ENCODE data around the gene LCORL. TPM values are rescaled to one million over a fixed set of nuclear protein-coding genes. Genes with fewer than 3 reads are reported as not detected.

Gene LCORL
- total RNA-seq, 2 donors from 2014 or later: 12.9 to 14.9 TPM

DNA sequence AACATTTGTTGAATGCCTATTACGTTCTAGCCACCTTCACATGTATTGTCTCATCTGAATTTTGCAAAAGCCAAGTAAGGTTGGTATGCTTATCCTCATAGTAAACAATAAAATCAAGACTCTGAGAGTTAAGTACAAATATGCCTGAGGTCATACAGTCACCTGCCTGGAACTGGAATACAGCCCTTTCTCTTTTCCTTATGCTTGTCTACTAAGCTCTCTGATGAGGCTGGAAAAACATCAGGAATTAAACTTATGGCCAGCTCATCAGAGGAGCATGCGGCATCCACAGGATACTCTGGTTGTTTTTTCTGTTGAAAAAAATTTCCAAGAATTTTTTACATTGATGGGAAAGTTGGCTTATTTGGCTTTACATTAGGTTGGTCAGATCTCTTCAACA is 175.3 kb downstream of the LCORL start:
- ATAC-seq: no peak
- H3K9me3 Mint-ChIP-seq: no peaks in the 10 kb centered on the region
- DNase-seq (ENCODE audit: low spot score): no peak
- no peak overlapping the region for H3K27ac Mint-ChIP-seq
- no peaks in the 10 kb centered on the region for H3K27me3 Mint-ChIP-seq
- no peaks in the 10 kb centered on the region for H3K36me3 Mint-ChIP-seq
- no peak overlapping the region for H3K4me3 Mint-ChIP-seq
- H3K4me1 Mint-ChIP-seq (ENCODE audit: low read depth in 2 of 2): no peaks in the 10 kb centered on the region

DNA sequence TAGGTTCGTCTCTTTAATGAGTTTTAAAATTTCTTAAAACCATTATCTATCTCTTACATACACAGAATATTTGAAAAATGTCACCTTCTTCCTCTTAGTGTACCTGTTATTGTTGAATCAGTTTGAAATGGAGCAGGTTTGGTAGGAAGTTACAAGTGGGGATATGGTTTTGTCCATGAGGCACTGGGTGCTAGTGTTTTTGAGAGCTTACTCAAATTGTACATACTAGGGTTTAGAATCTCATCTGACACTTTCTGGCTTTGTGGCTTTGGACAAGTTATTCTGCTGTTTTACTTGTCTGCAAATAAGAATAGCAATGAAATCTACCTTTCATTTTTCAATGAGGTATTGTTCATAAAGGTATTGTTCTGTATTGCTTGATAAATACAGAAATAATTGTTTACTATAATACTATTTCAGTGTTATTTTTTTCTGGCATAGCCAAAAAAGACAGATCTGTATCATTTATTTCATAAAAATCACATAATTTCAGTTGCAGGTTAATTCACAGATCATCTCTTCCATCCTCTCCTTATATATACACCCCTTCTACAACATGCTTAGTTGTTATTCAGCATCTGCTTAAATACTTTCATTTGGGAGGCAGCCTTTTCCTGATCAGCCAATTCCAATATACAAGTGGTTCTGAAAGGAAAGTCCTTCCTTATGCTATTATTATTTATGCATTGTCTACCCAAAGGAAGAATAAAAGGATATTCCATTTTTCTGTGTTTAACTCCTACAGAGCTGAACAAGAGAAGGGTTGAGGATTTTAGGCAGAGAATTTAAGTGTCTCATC is 197.5 kb downstream of the LCORL start:
- H3K27me3 Mint-ChIP-seq: no peaks in the 10 kb centered on the region
- DNase-seq (ENCODE audit: low spot score) (no peak), ATAC-seq (no peak)
- H3K36me3 Mint-ChIP-seq: peaks cover 8% of the 10 kb centered on the region
- H3K9me3 Mint-ChIP-seq: no peaks in the 10 kb centered on the region
- H3K4me1 Mint-ChIP-seq (ENCODE audit: low read depth in 2 of 2): peaks cover 8 to 9% of the 10 kb centered on the region in 2 donors
- no peak overlapping the region for H3K4me3 Mint-ChIP-seq
- peak overlapping the region in 1 of 2 donors; percentile 49 for H3K27ac Mint-ChIP-seq

DNA sequence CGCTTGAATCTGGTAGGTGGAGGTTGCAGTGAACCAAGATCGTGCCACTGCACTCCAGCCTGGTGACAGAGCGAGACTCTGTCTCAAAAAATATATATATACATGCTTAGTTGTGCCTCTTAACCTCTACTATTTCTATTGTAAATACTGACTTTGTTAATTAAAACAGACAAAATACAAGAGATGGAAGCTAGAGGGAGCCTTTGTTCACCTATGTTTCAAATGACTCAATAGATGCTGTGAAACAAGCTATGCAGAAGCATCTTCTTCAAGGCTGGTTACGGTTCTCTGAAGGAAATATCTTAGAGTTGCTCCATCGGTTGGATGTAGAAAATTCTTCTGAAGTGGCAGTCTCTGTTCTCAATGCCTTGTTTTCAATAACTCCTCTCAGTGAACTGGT is 204.5 kb downstream of the LCORL start:
- ATAC-seq: peak in 1 of 2 donors; percentile 57
- Mint-ChIP-seq H3K4me1 (ENCODE audit: low read depth in 2 of 2) (peaks cover 4 to 8% of the 10 kb centered on the region in 2 donors), H3K27ac (no peak overlapping the region), H3K27me3 (no peaks in the 10 kb centered on the region), H3K9me3 (no peaks in the 10 kb centered on the region), H3K36me3 (peaks cover 3% of the 10 kb centered on the region), H3K4me3 (no peak overlapping the region)
- no peak for DNase-seq (ENCODE audit: low spot score)

DNA sequence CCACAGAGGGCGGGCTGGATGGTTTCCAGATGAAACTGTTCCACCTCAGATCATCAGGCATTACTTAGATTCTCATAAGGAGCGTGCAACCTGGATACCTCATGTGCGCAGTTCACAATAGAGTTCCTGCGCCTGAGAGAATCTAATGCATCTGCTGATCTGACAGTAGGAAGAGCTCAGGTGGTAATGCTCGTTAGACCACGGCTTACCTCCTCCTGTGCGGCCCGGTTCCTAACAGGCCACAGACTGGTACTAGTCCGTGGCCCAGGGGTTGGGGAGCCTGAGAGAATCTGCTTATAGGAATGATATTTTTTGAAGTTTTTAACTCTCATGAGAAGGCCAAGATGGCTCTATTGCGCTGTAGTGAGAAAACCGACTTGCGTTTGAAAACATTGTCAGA is 205.4 kb downstream of the LCORL start:
- Mint-ChIP-seq H3K27me3 (no peaks in the 10 kb centered on the region), H3K9me3 (no peaks in the 10 kb centered on the region), H3K4me3 (no peak overlapping the region), H3K36me3 (peaks cover 10% of the 10 kb centered on the region), H3K4me1 (ENCODE audit: low read depth in 2 of 2) (peaks cover 8 to 11% of the 10 kb centered on the region in 2 donors), H3K27ac (no peak overlapping the region)
- ATAC-seq (no peak), DNase-seq (ENCODE audit: low spot score) (no peak)

DNA sequence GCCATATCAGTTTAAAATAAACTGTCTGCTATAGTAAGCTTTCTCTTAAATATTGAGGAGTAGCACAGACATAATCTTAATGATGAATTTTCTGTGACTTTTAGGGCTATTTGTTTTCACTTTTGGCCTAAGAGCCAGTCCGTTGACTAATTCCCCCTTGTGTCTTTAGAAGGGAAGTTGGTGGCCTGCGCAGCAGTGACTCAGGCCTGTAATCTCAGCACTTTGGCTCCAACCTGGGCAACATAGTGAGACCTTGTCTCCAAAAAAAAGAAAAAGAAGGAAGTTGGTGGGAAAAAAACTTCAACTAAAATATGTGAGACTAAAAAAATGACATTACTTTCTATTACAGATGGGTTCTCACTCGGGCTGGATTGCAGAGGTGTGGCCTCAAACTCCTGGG is 207.4 kb downstream of the LCORL start:
- Mint-ChIP-seq H3K36me3 (peaks cover 10% of the 10 kb centered on the region), H3K27me3 (no peaks in the 10 kb centered on the region), H3K4me1 (ENCODE audit: low read depth in 2 of 2) (peaks cover 19 to 26% of the 10 kb centered on the region in 2 donors), H3K27ac (no peak overlapping the region), H3K9me3 (no peaks in the 10 kb centered on the region), H3K4me3 (no peak overlapping the region)
- DNase-seq (ENCODE audit: low spot score) (no peak), ATAC-seq (no peak)

DNA sequence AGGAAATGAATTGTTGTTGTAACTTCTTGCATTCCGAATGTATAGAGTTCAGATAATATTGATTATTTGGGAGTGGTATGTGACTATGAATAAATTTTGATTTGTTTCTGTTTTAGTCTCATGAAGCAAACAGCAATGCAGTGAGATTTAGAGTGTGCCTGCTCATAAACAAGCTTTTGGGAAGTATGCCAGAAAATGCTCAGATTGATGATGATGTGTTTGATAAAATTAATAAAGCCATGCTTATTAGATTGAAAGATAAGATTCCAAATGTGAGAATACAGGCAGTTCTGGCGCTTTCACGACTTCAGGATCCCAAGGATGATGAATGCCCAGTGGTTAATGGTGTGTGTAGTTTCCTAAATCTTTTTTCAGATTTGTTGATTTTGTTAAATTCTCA is 208.8 kb downstream of the LCORL start:
- Mint-ChIP-seq H3K36me3 (peaks cover 12% of the 10 kb centered on the region), H3K4me1 (ENCODE audit: low read depth in 2 of 2) (peaks cover 24 to 29% of the 10 kb centered on the region in 2 donors), H3K4me3 (peak overlapping the region; percentile 97), H3K27me3 (no peaks in the 10 kb centered on the region), H3K9me3 (no peaks in the 10 kb centered on the region), H3K27ac (no peak overlapping the region)
- ATAC-seq (no peak), DNase-seq (ENCODE audit: low spot score) (no peak)

DNA sequence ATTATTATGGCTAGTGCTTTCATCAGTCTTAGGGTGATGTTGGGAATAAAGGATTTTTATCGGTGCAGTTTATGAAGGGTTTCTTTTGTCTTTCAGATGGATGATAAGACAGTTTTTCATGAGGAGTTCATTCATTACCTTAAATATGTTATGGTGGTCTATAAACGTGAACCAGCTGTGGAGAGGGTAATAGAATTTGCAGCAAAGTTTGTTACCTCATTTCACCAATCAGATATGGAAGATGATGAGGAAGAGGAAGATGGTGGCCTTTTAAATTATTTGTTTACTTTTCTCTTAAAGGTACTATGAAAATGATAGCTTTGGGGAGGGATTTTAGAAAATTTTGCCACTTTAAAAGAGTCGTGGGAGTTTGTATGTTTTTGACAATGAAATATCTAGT is 209.4 kb downstream of the LCORL start:
- H3K36me3 Mint-ChIP-seq: peaks cover 15% of the 10 kb centered on the region

DNA sequence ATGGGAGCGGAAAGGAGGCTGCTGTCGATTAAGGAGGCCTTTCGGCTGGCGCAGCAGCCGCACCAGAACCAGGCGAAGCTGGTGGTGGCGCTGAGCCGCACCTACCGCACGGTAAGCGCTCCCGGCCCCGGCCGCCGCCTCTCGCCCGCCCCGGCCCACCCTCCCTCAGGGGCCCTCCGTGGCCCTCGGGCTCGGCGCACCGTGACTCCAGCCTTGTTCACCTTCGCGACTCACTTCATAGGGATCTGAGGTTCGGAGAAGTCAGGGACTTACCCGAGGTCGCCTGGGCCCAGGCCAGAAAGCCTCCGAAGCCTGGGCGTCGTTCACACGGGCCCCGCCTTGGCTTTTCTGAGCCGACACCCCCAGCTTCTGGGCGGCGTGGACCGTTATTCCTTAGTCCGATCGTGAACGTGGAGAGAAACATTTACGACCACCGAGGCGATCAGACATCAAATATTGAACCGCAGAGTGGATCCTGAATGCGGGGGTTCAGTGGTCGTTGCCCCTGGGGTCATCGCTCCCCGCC is 210.4 kb downstream of the LCORL start:
- ATAC-seq (peak; percentile 35 to 43), DNase-seq (ENCODE audit: low spot score) (no peak)
- peaks cover 15% of the 10 kb centered on the region for H3K36me3 Mint-ChIP-seq
- H3K4me1 Mint-ChIP-seq (ENCODE audit: low read depth in 2 of 2): peaks cover 35 to 45% of the 10 kb centered on the region in 2 donors
- no peaks in the 10 kb centered on the region for H3K27me3 Mint-ChIP-seq
- H3K9me3 Mint-ChIP-seq: no peaks in the 10 kb centered on the region
- peak overlapping the region; percentile 94 to 95 for H3K27ac Mint-ChIP-seq
- peak overlapping the region; percentile 97 for H3K4me3 Mint-ChIP-seq

More for the DNA sequence above, 209.4 kb downstream of the LCORL start:
- Mint-ChIP-seq H3K27me3 (no peaks in the 10 kb centered on the region), H3K27ac (peak overlapping the region; percentile 94 to 95), H3K9me3 (no peaks in the 10 kb centered on the region), H3K4me1 (ENCODE audit: low read depth in 2 of 2) (peaks cover 31 to 35% of the 10 kb centered on the region in 2 donors), H3K4me3 (peak overlapping the region; percentile 97)
- ATAC-seq: no peak
- DNase-seq (ENCODE audit: low spot score): no peak

DNA sequence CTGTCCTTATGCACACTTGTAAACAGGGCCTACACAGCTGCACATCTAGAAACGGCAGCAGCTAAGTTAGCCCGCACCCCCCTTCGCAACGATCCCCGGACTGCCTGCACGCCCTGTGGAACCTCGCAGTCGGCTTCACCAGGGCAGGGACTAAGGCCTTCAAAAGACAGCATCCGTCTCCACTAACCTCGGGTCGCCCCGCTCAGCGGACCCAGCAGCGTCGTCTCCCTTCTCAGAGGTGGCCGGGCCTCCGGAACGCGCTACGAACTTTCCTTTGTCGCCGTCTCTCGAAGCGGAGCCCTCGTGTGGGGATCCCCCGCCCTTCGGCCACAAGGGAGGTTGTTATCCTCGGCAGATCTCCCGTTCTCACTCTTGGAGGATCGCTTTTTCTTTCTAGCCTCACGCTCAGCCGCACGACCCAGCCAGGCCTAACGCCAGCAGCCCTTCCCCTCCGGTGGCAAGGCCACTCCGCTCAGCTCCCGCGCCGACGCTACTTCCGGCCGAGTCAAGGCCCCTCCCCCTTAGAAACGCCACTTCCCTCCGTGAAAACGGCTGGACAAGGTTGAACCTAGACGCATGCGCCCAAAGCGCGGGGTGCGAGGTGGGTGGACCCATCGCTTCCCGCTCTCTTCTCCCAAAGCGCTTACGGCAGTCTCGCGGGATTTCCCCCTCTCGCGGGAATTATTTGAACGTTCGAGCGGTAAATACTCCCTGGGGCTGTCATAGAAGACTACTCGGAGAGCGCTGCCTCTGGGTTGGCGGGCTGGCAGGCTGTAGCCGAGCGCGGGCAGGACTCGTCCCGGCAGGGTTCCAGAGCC is 211.1 kb downstream of the LCORL start, which contains the start of the genes DCAF16 and NCAPG:
DCAF16 (minus strand) TSS at position 498 of the 818 bp plus-strand sequence. CDS start 6,616 bp downstream, outside the sequence.
NCAPG (plus strand) TSS at position 720 of the 818 bp plus-strand sequence. CDS start 99 bp downstream, outside the sequence.
- H3K27me3 Mint-ChIP-seq: no peaks in the 10 kb centered on the region
- peak within 1 kb of the TSS; percentile 97 for H3K4me3 Mint-ChIP-seq
- H3K27ac Mint-ChIP-seq: peak within 1 kb of the TSS; percentile 94 to 95
- H3K9me3 Mint-ChIP-seq: no peaks in the 10 kb centered on the region
- H3K4me1 Mint-ChIP-seq (ENCODE audit: low read depth in 2 of 2): peaks cover 38 to 51% of the 10 kb centered on the region in 2 donors
- peaks cover 15% of the 10 kb centered on the region for H3K36me3 Mint-ChIP-seq
- DNase-seq (ENCODE audit: low spot score) (peak; percentile 100), ATAC-seq (peak; percentile 97 to 98)

DNA sequence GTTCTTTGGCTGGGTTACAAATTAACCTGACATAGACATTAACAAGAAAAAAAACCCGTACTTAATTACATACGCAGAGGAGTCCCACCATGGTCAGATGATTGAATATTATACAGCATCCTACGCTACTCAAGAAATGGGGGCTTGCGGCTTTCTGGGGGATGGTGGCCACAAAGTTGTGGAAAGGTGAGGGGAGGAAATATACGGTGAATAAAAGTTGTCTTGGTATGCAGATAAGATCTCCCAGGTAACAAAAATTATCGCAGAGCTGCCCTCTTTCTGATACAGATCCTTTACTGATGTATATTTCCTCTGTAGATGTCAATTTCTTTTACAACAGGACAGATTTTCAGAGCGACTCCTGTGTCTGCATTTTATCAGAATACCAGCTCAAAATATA is 211.9 kb downstream of the LCORL start:
- Mint-ChIP-seq H3K4me1 (ENCODE audit: low read depth in 2 of 2) (peaks cover 39 to 51% of the 10 kb centered on the region in 2 donors), H3K9me3 (no peaks in the 10 kb centered on the region), H3K27ac (peak overlapping the region; percentile 94 to 95), H3K27me3 (no peaks in the 10 kb centered on the region), H3K36me3 (peaks cover 15% of the 10 kb centered on the region), H3K4me3 (peak overlapping the region; percentile 97)
- DNase-seq (ENCODE audit: low spot score): no peak
- ATAC-seq: no peak

DNA sequence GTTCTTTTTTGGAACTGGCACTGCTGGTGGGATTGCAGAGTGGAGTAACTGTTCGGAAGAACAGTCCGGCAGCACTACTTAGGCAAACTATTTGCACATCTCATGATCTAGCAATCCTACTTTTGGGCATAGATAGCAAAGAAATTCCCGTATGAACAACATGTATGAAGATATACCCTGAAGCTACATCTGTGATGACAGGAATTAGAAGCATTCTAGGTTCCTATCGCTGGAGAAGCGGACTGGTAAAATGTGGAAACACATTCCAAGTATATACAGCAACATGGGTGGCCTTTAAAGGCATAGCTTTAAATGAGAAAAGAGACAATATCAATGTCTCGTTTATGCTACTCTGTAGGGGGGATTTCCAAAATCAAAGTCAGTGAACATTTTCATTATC is 214.1 kb downstream of the LCORL start:
- Mint-ChIP-seq H3K4me1 (ENCODE audit: low read depth in 2 of 2) (peaks cover 43 to 55% of the 10 kb centered on the region in 2 donors), H3K27ac (peak overlapping the region in 1 of 2 donors; percentile 94), H3K9me3 (no peaks in the 10 kb centered on the region), H3K36me3 (peaks cover 34% of the 10 kb centered on the region), H3K27me3 (no peaks in the 10 kb centered on the region), H3K4me3 (peak overlapping the region; percentile 59)
- ATAC-seq (no peak), DNase-seq (ENCODE audit: low spot score) (no peak)

DNA sequence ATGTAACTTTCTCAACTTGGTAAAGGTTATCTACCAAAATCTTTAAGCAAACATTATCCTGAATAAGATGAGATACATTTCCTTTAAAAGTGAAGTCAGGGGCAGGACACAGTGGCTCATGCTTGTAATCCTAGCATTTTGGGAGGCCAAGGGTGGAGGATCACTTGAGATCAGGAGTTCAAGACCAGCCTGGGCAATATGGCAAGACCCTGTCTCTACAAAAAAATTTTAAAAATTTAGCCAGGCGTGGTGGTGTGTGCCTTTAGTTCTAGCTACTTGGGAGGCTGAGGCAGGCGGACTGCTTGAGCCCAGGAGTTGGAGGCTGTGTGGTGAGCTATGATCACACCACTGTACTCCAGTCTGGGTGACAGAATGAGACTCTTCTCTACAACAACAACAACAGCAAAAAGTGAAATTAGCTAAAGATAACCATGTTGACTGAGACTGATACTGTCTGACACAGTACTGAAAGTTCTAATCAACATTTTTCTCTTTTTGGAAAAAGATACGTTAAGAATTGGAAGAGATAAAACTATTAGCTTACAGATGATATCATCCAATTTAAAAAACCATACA is 215.9 kb downstream of the LCORL start:
- ATAC-seq: no peak
- DNase-seq (ENCODE audit: low spot score): no peak
- Mint-ChIP-seq H3K9me3 (no peaks in the 10 kb centered on the region), H3K36me3 (peaks cover 25% of the 10 kb centered on the region), H3K4me1 (ENCODE audit: low read depth in 2 of 2) (peaks cover 38 to 46% of the 10 kb centered on the region in 2 donors), H3K27ac (peak overlapping the region in 1 of 2 donors; percentile 11), H3K4me3 (no peak overlapping the region), H3K27me3 (no peaks in the 10 kb centered on the region)

DNA sequence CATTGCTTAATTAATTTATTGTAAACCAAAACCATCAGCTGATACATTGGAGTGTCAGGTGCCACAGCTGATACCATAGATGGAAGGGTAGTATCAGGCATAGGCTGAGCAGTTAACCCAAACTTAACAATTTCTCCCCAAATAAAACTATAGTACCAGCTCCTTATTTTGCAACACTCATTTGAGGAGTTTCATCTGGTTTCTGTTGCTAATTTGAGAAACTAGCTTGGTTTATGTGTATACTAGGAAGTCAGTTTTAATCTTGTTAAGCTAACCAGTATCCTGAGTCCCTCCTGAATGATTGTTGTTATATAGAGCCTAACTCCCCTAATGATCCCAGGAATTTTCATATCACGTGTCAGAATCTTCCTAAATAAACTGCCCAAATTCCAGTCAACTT is 223.7 kb downstream of the LCORL start:
- Mint-ChIP-seq H3K9me3 (no peaks in the 10 kb centered on the region), H3K36me3 (peaks cover 5% of the 10 kb centered on the region), H3K27me3 (no peaks in the 10 kb centered on the region), H3K4me1 (ENCODE audit: low read depth in 2 of 2) (peaks cover 5 to 7% of the 10 kb centered on the region in 2 donors), H3K4me3 (peak overlapping the region; percentile 16), H3K27ac (no peak overlapping the region)
- no peak for ATAC-seq
- DNase-seq (ENCODE audit: low spot score): no peak
